Upper lobe of left lung (tissue), 4 donors: Measurements from ENCODE around the gene METTL18.

Source experiments
- POLR2A ChIP-seq, 4 donors: fragments of 450-650 bp; IDR thresholded peaks; one replicate each; pipeline ENCODE4 v1.5.1; 2016 to 2017; ENCODE audit warnings: antibody characterized with exemption in 4 of 4, mild to moderate bottlenecking in 2 of 4
- TF ChIP-seq, protein P1 (sequence below), 6 experiments: fragments of 450-650 bp in 4 of 6; fragments of 200-600 bp in 2 of 6; sonication (generic) in 2 of 6; IDR thresholded peaks; one replicate each; pipeline ENCODE4 v1.5.1; 2016 to 2019; ENCODE audit warnings: antibody characterized with exemption in 6 of 6

DNA sequence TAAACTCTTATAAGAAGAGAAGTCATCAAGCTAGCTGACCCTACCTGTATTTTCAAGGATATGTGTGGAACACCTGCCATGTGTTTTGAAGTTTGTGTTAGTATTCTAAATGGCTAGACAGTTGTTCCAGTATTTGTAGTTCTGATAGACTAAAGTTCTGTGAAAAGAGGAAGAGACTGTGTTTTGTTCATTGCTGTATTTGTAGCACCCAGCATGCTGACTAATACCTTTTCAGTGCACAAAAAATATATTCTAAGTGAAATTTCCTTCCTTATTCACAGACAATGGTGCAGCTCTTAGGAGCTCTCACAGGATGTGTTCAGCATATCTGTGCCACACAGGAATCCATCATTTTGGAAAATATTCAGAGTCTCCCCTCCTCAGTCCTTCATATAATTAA, 8.2 kb upstream of the METTL18 start:
- TF ChIP-seq, protein P1, sequence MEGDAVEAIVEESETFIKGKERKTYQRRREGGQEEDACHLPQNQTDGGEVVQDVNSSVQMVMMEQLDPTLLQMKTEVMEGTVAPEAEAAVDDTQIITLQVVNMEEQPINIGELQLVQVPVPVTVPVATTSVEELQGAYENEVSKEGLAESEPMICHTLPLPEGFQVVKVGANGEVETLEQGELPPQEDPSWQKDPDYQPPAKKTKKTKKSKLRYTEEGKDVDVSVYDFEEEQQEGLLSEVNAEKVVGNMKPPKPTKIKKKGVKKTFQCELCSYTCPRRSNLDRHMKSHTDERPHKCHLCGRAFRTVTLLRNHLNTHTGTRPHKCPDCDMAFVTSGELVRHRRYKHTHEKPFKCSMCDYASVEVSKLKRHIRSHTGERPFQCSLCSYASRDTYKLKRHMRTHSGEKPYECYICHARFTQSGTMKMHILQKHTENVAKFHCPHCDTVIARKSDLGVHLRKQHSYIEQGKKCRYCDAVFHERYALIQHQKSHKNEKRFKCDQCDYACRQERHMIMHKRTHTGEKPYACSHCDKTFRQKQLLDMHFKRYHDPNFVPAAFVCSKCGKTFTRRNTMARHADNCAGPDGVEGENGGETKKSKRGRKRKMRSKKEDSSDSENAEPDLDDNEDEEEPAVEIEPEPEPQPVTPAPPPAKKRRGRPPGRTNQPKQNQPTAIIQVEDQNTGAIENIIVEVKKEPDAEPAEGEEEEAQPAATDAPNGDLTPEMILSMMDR (IDR thresholded peaks at IDR 0.05), result no peak
- TF ChIP-seq POLR2A (IDR thresholded peaks at IDR 0.05), result no peak
